HG03280 (cell line): ENCODE measurements around the gene CDCA7L.
"Not testable (repeated sequence)": the region's sequence is repeated elsewhere in the genome, so short reads cannot be mapped to it uniquely, and the experiment has no call there.

Experiments
- ATAC-seq: cut with Tn5 transposase; IDR thresholded peaks from one replicate; pipeline ENCODE4 v1.9.1; 2021; ENCODE audit warnings: mild to moderate bottlenecking, moderate library complexity; ENCODE audit not compliant: unreplicated experiment

Gene CDCA7L

DNA sequence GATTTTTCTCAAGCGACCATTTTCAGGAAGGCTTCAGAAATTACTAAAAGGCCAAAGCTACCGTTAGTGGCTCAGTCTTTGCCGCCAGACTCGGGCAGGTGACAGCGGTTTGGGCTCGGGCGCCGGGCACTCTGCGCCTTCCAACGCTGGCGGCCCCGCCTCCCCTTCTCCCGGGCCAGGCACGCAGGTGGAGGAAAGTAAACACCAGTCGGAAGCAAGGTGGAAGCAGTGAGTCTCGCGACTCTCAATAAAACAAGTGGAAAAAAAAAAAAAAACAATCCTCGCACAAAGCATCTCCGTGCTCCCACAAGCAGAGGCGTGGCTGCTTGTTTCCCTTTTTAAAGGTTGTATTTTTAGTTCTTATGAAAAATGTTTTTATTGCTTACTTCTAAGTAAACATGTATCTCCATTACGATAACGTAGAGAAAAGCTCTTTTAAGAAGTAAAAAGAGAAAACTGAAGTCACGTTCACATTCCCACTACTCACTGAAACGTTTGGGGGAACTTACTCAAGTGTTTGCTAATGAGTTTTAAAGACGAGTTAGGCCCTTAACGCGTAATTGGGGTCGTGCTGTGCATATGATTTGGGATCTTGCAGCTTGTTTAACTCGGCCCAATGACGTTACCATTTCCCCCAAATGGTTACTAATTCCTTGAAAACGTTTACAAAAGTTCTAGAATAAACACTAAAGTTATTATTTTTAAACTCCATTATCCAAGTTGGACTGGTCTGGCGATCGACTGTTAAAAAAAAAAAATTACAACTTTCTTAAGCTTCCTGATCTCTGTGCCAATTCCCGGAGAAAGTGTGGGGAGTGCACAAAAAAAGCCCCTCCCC, 864 bp downstream of the CDCA7L start:
- no peak for ATAC-seq

DNA sequence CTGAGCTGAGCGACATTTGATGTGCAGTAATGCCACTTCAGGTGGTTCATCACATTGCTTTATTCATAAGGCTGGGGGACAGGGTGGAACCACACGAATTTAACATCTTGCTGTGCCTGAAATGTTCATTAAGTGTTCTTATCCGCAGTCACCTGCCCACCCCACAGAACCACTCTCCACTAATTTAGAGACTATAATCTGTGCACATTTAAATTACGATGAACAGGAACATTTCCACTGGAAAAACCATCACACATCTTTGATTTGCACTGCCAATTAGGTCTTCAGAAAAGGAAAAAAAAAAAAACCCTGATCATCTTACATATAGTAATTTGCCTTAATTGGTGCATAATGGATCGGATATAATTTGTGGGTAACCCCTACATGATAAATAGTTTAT, 2.3 kb downstream of the CDCA7L start:
- no peak for ATAC-seq

- ATAC-seq: no peak
These were observed 2.7 kb downstream of the CDCA7L start for GRCh38 chr7:21942955-21943354.

DNA sequence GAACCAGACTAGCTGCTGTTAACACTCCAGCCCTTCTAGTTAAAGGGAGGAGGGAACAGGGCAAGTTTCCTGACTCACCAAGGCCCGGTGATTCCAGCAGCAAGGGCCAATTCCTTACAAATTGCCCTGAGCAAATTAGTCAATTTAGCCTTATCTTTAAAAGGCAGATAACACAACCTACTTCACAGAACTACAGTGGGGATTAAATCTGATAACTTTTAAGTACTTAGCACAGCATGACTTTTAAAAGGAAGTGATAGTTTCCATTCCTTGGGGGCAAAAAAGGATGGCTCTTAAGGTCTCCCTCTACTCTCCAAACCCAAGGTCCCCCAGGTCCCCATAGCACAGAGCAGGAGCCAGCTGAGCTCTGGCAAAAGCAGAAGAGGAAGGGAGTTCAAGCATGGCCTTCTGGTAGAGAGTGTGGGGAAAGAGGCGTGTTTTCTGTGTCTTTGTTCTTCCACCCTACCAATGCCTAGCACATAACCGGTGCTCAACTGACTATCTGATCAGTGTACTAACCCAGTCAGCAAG, 4.0 kb downstream of the CDCA7L start:
- no peak for ATAC-seq

DNA sequence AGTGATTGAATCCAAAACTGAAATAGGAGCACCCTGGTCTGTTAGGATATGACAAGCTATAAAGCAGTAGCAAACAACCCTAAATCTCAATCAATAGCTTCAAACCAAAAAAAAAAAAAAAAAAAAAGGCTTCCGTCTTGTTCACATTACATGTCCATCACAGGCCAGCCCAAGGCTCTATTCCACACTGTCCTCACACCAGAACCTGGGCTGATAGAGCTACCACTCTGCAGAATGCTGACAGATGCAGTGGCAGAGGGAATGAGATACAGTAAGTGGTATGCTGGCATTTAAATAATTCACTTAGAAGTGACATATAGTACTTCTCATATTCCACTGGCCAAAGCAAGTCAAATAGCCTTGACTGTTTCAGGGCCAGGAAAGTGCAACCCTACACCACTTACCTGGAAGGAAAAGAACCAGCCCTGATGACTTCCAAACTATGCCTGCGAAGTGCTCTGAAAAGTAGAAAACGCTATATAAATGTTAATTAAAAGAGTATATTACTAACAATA, 5.8 kb downstream of the CDCA7L start:
- no peak for ATAC-seq

DNA sequence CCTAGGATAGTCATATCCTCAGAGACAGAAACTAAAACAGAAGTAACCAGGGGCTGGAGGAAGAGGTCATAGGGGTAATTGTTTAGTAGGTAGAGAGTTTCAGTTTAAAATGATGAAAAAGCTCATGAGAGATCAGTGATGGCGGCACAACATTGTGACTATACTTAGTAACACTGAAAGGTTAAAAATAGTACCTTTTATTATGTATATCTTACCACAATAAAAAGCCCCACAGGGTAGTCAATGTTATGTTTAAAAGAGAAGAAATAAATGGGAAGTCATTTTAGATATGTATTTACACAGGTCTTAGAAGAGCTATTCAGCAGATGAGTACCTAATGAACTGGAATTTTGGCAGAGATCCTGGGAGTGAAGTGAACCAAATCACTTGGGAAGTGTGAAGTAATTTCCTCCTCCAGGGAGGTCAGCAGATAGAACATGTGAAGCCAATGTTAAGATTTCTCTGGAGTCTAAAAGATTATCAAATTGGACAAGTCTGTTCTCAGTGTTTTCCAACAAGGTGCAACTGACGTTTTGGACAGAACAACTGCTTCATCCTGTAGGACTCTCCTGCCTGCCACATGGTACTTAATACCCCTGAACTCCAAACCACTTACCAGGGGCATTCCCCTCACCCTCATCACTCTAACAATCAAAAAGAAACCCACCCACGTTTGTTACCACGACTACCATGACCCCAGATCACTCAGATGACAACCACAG, 6.4 kb downstream of the CDCA7L start:
- peak; percentile 77 for ATAC-seq

GRCh38 chr7:21938463-21938862, 7.2 kb downstream of the CDCA7L start:
- ATAC-seq: no peak

GRCh38 chr7:21934808-21935207, 10.9 kb downstream of the CDCA7L start:
- ATAC-seq: no peak

DNA sequence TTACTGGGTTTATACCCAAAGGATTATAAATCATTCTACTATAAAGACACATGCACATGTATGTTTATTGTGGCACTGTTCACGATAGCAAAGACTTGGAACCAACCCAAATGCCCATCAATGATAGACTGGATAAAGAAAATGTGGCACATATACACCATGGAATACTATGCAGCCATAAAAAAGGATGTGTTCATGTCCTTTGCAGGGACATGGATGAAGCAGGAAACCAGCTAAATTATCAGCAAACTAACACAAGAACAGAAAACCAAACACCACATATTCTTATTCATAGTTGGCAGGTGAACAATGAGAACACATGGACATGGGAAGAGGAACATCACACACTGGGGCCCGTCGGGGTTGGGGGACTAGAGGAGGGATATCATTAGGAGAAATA, 12.4 kb downstream of the CDCA7L start:
- ATAC-seq: not testable (repeated sequence)

- ATAC-seq: no peak
These were observed 18.0 kb downstream of the CDCA7L start for GRCh38 chr7:21927693-21928092.

DNA sequence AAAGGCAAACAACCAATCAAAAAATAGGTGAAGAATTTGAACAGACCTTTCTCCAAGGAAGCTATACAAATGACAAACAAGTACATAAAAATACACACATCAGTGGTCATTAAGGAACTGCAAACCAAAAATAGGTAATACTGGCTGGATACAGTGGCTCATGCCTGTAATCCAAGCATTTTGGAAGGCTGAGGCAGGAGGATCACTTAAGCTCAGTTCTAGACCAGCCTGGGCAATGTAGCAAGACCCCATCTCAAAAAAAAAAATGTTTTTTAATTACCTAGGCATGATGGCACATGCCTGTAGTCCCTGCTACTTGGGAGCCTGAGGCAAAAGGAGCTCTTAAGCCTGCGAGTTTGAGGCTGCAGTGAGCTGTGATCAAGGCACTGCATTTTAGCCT, 19.3 kb downstream of the CDCA7L start:
- no peak for ATAC-seq

GRCh38 chr7:21923658-21924057, 22.0 kb downstream of the CDCA7L start:
- no peak for ATAC-seq

DNA sequence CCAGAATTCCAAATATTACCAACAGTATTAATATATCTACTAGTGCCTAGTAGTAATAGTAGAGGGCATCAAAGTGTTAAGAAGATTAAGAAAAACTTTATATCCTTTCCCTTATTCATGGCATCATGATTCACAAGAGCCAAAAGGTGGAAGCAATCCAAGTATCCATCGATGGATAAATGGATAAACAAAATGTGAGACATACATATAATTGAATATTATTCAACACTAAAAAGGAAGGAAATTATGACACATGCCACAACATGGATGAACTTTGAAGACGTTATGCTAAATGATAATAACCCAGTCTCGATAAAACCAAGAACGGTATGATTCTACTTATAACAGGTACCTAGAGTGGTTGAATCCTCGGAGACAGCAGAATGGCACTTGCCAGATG, 23.1 kb downstream of the CDCA7L start:
- ATAC-seq: no peak

GRCh38 chr7:21920936-21921335, 24.8 kb downstream of the CDCA7L start:
- no peak for ATAC-seq

- ATAC-seq: no peak
These were observed 27.5 kb downstream of the CDCA7L start for GRCh38 chr7:21918216-21918615.

GRCh38 chr7:21916629-21917028, 29.1 kb downstream of the CDCA7L start:
- ATAC-seq: no peak

DNA sequence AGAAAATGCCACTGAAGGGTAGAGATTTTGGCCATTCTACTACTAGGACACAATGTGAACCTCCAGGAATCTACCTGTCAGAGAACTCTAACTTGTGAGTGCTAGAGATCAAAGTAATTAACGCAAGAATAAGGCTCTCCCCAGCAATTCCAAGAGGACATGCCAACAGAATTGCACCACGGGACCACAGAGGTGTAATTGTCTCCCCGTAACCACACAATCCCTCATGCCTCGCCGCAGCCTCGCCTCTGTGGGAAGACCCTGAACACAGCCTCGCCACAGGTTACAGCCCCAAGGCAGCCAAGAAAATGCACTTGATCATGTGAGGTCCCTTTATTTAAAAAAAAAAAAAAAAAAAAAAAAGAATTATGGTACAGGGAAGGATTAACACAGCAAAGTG, 29.5 kb downstream of the CDCA7L start:
- no peak for ATAC-seq

DNA sequence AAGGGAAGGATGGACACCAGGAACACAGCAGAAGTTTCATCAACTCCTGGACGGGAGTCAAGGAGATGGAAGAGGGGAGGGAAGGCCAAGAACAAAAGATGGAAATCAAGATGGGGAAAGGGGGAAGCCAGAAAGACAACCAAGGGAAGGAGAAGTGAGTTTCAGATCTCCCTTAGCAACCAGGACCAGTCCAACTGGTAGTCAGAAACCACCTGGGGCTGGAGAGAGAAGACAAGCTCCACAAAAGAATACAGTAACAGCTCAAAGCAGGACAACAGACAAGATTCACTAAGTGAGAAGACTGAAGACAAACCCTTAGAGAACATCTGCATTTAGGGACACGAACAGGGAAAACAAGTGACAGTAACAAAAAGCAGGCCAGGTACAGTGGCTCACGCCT, 30.6 kb downstream of the CDCA7L start:
- no peak for ATAC-seq

DNA sequence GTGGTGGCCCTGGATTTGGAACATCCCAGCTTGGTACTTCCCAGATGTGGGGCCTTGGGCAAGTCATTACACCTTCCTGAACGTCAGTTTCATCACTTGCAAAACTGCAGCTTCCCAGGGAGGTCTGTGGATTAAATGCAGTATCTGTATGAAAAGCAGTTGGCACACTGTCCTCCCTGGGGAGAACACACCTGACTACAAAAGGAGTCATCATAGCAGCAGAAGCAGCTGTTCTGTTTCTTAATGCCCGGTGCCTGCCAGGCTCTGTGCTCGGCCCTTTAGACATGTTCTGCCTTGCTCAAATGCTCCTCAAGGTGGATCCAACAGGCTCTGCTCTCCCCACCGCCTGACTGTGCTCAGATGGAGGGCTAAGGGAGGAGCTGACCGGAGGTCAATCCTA, 31.0 kb downstream of the CDCA7L start:
- ATAC-seq: no peak

DNA sequence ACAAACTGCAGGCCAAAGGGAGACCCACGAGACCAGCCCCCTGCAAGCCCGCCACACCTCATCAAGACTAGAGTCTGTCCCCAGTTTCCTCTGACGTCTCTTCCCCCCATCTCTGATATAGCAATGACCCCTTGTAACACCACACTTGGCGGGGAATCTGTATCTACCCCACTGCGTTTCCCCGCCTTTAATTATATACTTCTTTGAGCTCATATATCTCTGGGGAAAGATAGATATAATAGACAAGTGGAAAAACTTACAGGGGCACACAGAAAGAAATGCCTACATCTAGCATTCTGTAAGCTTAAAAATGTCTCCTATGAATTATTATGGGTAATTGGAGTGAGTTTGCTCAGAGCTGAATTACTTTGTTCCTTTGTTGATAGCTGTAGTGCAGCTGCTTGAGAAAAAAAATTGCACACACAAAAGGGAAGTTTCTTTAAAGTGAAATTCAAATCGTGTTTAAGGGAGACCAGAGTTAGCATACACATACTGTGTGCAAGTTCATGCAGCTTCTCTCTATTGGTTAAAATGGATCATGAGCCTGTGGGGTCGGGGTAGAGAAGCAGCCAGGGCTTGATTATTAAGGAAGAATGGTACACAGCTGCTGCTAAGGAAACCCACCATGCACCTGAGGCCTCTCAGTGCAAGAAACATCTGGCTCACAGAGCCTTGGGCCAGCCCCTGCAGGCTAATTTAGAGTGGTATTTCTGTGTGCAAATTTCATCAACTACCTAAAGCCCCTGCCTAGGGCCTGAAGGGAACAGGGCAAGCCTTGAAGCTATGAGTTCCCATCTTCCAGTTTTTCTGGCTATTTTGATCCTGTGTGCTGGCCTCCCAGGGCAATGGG, 32.5 kb downstream of the CDCA7L start:
- no peak for ATAC-seq

- no peak for ATAC-seq
These were observed 33.4 kb downstream of the CDCA7L start for GRCh38 chr7:21912305-21912704.
